ENCODE data around the gene RIPK3. TPM values are rescaled to one million over a fixed set of nuclear protein-coding genes. Genes with fewer than 3 reads are reported as not detected.
"Not testable (repeated sequence)": the region's sequence is repeated elsewhere in the genome, so short reads cannot be mapped to it uniquely, and the experiment has no call there.

Gene RIPK3
- total RNA-seq, 1 experiment from 2014 or later, result not detected

GRCh38 chr14:24348186-24348585 is 8.4 kb upstream of the RIPK3 start:
- no peak for DNase-seq (ENCODE audit: low spot score)

GRCh38 chr14:24347134-24347533 is 7.3 kb upstream of the RIPK3 start:
- no peak for DNase-seq (ENCODE audit: low spot score)

GRCh38 chr14:24343795-24344660 is 4.2 kb upstream of the RIPK3 start:
- no peak for DNase-seq (ENCODE audit: low spot score)

- no peak for DNase-seq (ENCODE audit: low spot score)
These were observed 3.1 kb upstream of the RIPK3 start for GRCh38 chr14:24342889-24343288.

- no peak for DNase-seq (ENCODE audit: low spot score)
These were observed 815 bp upstream of the RIPK3 start for GRCh38 chr14:24340606-24341005.

GRCh38 chr14:24338843-24339242 is 948 bp downstream of the RIPK3 start:
- no peak for DNase-seq (ENCODE audit: low spot score)

- DNase-seq (ENCODE audit: low spot score), result no peak
These were observed 2.0 kb downstream of the RIPK3 start for GRCh38 chr14:24337824-24338175.

GRCh38 chr14:24337144-24337823 is 2.5 kb downstream of the RIPK3 start:
- DNase-seq (ENCODE audit: low spot score), result no peak

- no peak for DNase-seq (ENCODE audit: low spot score)
These were observed 4.2 kb downstream of the RIPK3 start for GRCh38 chr14:24335461-24336171.

GRCh38 chr14:24334431-24335291 is 5.1 kb downstream of the RIPK3 start, which contains the start of gene ADCY4:
ADCY4 (minus strand) TSS chr14:24335071; CDS start chr14:24334652, 419 bp downstream.
- DNase-seq (ENCODE audit: low spot score), result no peak

- peak; percentile 67 for DNase-seq (ENCODE audit: low spot score)
These were observed 7.4 kb downstream of the RIPK3 start for GRCh38 chr14:24332268-24332993.

GRCh38 chr14:24331731-24332267 is 8.0 kb downstream of the RIPK3 start:
- DNase-seq (ENCODE audit: low spot score), result no peak

- DNase-seq (ENCODE audit: low spot score), result no peak
These were observed 8.7 kb downstream of the RIPK3 start for GRCh38 chr14:24330973-24331674.

- DNase-seq (ENCODE audit: low spot score), result no peak
These were observed 10.1 kb downstream of the RIPK3 start for GRCh38 chr14:24329736-24330135.

GRCh38 chr14:24329073-24329663 is 10.6 kb downstream of the RIPK3 start:
- no peak for DNase-seq (ENCODE audit: low spot score)

GRCh38 chr14:24327914-24328313 is 11.9 kb downstream of the RIPK3 start:
- not testable (repeated sequence) for DNase-seq (ENCODE audit: low spot score)

- no peak for DNase-seq (ENCODE audit: low spot score)
These were observed 12.5 kb downstream of the RIPK3 start for GRCh38 chr14:24327303-24327702.

- no peak for DNase-seq (ENCODE audit: low spot score)
These were observed 13.8 kb downstream of the RIPK3 start for GRCh38 chr14:24325963-24326362.

- no peak for DNase-seq (ENCODE audit: low spot score)
These were observed 14.7 kb downstream of the RIPK3 start for GRCh38 chr14:24325041-24325530.

Data from H4 (cell line).